Astrocyte of the hippocampus (primary cell): ENCODE results near the gene FOSL1.
A peak's percentile ranks its signal among the peaks of the same experiment; 100 is the strongest.

Experiments used
- DNase-seq: peaks from one replicate; pipeline ENCODE4 v3.0.0; 2011; ENCODE audit warnings: low read depth, low spot score

Gene FOSL1

DNA sequence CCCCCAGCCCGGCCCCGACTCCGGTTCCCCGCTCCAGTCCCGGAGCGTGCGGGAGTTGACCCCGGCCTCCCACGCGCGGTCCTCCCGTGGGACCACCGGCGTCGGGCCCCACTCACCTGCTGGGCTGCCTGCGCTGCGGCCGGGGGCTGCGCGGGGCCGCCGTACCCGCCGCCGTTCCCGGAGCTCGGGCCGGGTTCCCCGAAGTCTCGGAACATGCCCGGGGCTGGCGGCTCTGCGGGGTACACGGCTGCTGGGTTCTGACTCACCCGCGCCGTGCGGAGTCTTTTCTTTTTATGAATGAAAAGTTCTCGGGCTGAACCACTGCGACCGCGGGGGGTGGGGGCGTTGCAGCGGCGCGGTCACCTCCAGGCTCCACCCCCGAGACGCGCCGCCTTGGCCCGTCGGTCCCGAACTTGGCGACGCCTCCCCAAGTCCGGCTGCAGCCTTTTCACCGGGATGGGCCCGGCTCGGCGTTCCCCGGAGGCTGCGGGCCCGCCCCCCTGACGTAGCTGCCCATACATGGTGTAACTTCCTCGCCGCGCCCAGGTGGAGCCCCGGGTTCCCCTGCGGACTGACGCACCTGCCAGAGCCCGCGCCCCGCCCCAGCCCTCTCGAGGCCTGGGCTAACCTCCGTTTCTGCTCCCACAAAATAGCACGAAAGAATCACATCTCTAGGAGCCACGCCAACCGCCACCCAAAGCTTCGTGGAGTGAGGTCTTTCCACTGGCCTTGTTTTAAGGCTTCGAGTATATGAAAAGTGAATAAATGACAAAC lies at the start of gene FOSL1:
FOSL1 (minus strand) TSS at position 264 of the 774 bp plus-strand sequence; CDS start at position 215, 49 bp downstream.
- peak; percentile 98 for DNase-seq

DNA sequence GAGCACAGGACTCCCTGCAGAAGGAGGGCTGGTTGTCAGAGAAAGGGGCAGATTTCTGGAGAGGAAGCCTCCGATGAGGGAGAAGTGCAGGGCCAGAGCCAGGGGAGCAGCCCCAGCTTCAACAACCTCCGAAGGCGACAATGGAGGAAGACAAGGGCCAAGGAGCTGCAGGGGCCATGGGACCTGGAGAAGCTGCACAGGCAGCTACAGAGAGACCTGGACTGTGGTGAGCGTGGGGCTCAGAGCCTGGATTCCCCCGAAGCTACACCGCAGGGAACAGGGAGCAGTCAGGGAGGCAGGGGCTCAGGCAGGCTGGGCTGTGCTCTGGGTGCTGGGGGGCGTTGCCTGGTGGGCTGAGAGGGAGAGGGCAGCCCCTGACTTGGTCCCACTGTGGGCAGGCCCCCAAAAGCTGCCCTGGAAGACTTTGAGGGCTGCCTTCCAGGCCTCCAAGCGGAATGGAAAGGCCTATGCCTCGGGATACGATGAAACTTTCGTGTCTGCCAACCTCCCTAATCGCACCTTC lies 47.5 kb upstream of the FOSL1 start:
- DNase-seq: no peak

DNA sequence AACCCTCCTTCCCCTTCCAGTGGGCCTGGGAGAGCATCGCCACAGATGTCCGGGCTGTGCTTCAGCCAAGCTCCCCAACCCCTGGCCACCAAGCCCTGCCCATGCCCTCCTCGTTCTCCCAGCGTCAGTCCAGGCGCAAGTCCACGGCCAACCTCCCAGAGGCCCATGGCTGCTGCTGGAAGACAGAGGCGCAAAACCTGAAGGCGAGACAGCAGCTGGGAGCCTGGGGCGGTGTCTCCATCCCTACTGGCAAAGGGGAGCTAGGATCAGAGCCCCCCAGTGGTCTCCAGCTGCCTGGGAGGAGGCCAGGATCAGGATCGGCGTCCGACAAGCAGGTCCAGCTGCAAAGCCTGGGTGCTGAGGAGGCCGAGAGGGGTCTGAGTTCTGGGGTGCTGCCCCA lies 46.9 kb upstream of the FOSL1 start:
- DNase-seq: no peak

DNA sequence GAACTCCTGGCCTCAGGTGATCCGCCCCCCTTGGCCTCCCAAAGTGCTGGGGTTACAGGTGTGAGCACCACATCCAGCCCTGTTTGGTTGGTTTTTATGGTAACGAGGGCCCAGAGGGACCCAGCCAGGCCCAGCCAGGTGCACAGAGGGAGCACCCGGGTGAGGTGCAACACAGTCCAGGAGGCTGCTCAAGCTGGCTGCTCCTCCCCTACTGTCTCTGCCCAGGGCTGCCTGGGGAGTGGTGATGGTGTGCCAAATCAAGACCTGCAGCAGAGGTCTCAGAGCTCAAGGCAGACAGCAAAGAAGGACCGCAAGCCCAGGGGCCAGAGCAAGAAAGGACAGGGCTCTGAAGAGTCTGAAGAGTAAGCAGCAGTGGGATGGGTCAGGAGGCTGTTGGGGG lies 46.5 kb upstream of the FOSL1 start:
- DNase-seq: no peak

DNA sequence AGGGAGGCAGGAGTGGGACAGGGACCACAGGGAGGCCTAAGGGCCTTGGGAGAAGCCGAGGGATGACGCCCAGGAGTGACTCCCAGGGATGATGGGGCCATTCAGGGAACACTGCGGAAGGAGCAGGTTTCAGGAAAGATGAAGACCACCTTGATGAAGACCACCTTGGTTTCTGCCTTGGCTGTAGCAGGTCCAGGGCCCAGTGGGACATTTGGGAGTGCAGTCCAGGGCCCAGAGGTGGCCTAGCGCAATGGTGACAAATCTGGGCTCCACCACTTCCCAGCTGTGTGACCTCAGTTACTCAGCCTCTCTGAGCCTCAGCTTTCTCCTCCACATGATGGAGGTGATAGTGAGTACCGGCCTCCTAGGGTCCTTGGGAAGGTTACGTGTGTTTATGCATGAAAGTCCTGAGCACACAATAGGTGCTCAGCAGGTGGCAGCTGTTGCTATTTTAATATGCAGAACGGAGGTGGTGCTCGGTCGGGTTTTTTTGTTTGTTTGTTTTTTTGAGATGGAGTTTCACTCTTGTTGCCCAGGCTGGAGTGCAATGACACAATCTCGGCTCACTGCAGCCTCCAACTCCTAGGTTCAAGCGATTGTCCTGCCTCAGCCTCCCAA lies 45.9 kb upstream of the FOSL1 start:
- DNase-seq: no peak

DNA sequence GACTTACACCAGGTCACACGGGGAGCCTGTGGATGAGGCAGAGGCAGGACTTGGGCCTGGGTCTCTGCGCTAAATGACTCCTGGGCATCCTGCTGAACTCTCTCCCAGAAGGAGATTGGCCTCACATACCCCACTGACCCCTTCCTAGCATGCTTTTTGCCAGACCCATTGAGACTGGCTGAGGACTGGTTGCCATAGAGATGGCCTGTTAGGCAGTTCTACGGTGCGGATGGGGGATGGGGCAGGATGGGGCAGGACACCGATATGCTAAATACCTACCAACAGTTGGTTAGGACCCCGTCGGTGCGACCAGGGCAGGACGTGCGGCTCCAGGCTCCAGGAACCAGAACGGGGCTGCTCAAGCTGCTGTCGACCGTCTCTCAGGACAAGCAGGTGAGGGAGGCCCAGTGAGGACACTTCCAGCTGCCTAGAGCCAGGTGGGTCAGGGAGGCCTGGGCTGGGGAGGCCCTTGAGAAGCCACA lies 45.3 kb upstream of the FOSL1 start, which contains the start of gene TSGA10IP:
TSGA10IP (plus strand) TSS at position 51 of the 482 bp plus-strand sequence; CDS start at position 247, 196 bp downstream.
- DNase-seq: no peak

DNA sequence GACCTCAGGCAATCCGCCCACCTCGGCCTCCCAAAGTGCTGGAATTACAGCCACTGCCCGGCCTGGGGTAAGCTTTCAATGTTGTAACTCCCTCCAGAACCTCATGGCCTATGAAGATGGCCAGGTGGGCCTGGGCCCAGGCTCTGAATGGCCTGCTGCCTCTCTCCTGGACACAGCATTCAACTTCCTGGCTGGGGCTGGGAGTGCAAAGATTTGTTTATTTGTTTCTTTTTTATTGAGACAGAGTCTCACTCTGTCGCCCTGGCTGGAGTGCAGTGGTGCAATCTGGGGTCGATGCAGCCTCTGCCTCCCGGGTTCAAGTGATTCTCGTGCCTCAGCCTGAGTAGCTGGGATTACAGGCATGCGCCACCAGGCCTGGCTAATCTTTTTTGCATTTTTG lies 44.6 kb upstream of the FOSL1 start:
- no peak for DNase-seq

DNA sequence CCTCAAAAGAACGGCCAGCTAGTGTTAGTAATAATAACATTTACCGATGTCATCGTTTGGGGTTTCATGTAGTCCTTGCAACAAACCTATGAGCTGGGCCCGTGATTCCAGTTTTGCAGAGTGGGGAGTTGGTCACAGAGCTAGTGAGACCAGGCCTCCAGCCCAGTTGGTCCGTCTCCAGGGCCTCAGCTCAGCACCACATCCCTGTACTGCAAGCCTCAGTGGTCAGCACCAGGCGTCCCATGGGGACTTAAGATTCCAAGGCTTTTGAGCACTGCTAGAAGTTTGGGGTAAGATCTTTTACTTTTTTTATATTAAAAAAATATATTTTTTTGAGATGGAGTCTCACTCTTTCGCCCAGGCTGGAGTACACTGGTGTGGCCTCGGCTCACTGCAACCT lies 44.0 kb upstream of the FOSL1 start:
- DNase-seq: no peak

DNA sequence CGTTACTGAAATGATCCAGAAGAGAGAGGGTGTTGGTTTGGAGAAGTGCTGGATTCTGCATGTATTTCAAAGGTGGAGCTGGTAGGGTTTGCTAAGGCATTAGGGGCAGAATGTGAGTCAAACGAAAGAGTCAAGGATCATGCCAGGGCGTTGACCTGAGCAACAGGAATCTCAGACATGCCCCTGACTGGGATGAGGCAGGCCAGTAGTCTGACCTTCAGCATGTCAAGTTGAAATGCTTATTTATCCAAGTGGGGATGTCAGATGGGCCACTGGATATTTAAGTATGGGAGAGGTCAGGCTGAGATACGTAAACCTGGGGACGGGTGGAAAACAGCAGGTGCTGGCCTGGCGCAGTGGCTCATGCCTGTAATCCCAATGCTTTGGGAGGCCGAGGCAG lies 42.3 kb upstream of the FOSL1 start:
- no peak for DNase-seq

DNA sequence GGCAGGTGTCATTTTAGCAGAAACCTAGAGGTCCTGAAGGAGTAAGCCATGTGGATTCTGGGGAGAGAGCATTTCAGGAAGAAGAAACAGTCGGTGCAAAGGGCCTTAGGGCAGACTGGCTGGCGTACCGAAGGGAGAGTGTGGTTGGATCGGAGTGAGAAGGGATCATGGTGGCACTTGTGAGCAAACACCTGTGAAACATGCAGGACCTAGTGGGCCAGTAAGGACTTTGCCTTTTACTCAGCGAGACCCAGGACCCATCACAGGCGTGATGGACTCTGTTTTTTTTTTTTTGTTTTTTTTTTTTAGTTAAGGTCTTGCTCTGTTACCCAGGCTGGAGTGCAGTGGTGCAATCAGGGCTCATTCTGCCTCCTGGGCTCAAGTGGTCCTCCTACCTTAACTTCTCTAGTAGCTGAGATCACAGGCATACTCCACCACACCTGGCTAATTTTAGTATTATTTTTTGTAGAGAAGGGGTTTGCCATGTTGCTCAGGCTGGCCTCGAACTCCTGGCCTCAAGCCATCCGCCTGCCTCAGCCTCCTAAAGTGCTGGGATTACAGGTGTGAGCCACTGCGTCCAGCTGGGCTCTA lies 41.6 kb upstream of the FOSL1 start:
- DNase-seq: no peak

DNA sequence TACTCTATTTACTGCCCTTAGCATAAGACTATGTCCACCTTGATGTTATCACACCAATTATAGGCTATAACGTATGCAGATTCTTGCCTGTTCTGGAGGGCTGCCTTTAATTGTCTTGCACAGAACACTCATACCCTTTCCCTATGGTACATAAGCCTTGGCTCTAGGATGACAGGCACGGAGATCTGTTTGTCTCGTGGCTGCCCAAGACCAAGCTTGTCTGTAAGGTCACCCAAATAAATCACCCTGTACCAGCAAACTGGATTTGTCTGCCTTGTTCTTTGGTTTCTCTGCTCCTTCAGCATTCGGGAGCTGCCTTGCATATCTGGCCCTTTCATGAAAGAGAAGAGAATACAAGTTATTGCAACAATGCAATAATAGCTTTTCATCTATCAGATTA lies 37.6 kb upstream of the FOSL1 start:
- DNase-seq: no peak

DNA sequence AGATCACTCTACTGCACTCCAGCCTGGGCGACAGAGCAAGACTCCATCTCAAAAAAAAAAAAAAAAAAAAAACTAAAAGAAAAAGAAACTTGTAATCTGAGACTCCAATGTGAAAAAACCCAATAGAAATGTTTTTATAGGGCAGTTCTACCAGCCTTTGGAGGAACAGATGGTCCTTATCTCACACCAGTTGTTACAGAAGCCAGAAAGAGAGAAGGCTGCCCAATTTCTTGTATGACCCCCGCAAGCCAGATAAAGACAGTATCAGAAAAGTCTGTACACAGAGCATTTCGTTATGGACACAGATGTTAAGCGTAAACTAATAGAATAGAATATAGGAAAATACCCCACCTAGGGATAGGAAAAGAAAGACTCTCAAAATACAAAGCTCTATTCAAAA lies 33.8 kb upstream of the FOSL1 start:
- DNase-seq: no peak

DNA sequence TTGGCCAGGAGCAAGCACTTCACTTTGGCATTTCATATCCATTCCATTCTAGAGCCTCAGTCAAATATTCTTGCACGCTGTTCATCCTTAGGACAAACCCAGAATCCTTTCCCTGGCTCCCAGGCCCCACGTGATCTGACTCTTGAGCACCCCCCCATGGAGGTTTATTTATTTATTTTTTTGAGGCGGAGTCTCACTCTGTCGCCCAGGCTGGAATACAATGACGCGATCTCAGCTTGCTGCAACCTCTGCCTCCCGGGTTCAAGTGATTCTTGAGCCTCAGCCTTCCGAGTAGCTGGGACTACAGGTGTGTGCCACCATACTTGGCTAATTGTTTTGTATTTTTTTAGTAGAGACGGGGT lies 32.4 kb upstream of the FOSL1 start:
- DNase-seq: peak; percentile 18

DNA sequence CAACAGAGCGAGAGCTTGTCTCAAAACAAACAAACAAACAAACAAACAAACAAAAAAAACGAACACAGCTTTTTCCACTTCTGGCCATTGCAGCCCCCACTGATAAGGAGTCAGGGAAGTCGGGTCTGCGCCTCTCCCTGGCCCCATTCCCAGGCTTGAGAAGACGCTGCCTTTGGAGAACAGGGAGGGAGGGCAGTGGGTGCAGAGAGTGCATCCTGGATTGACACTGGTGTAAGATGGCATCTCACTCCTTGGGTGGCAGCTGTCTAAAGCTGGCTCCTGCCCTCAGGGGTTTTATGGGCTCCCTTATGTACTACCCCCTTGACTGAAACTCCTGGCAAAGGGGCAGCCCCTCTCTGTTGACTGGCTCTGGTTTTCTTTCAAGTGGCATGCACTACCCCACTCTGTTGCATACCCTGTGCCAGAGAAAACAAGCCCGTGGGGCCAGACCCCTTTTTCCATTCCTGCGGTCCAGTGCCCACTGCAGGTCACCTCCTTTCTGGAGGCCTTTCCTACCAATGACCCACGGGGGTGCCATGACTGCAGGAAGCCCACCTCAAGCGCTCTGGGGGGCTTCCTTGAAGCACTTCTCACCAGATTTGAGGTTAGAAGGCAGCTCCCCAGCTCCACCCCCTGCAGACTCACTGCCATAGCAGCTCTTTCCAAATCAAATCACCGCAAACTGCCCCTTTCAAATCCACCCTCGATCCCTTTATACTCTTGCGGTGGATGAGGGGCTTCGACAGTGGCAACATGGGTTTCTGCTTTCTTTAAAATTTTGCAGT lies 31.8 kb upstream of the FOSL1 start:
- no peak for DNase-seq

DNA sequence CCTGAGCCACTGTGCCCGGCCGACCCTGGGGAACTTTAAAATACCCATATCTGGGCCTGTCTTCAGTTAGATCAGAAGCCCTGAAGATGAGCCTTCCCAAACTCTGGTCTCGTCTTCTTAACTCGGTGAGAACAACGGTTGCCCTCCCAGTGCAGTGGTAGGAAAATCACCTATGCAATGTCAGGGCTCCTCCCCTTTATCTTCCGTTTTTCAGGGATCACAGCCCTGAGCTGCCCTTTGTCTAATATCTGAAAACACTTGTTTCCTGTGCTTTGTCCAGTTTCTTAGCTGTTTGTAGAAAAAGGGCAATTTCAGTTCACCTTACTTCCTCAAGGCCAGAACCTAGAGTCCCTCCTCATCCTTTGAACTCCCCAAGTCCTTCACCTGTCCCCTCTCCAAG lies 28.5 kb upstream of the FOSL1 start:
- DNase-seq: no peak

DNA sequence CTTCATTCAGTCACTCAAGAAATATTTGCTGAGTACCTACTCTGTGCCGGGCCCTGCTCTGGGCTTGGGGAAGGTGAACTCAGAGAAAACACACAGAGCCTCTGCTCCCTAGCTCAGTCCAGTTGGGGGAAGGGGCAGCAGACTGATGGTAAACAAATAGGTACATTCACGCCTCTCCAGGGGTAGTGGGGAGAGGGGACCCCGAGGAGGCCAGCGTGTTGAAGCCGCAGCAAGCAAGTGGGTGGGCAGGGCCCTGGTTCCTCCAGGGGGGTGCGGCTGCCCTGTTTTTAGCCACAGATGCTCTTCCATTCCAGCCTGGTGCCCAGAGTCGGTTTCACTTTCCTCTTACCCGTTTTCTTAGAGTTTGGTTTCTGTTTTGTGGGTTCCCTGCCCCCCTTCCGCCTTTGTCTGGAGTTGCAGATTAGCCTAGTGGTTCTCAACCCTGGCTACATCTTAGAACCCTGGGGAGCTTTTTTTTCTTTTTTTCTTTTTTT lies 27.8 kb upstream of the FOSL1 start:
- DNase-seq: peak; percentile 39

DNA sequence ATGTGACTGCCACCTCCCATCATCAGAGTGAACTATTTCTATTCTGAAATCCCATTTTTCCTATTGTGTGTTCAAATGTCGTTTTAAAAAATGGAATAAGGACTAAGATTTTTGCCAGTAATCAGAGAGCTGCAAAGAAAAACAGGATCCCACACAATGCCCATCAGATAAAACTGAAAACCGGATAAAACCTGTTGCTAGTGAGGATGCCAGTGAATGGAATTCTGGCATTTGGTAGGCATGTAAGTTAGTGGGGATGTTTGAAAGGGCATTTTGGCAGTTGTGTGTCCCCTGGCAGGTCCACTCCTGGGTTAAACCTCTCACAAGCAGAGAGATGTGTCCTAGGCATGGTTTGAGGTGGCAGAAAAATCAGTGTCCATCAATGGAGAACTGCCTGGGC lies 25.2 kb upstream of the FOSL1 start:
- no peak for DNase-seq

DNA sequence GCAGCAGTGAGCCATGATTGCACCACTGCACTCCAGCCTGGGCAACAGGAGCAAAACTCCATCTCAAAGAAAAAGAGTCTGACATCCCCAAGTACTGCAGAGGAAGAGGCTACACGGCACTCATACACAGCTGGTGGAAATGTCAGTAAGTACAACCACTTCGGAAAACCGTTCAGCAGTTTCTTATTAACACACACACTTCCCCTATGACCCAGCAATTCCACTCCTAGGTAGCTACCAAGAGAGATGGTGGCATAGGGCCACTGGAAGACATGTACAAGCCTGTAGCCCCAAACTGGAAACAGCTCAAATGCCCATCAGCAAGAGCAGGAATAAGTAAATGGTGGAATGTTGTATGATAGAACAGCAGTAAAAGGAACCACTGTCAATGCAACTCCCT lies 22.4 kb upstream of the FOSL1 start:
- no peak for DNase-seq

DNA sequence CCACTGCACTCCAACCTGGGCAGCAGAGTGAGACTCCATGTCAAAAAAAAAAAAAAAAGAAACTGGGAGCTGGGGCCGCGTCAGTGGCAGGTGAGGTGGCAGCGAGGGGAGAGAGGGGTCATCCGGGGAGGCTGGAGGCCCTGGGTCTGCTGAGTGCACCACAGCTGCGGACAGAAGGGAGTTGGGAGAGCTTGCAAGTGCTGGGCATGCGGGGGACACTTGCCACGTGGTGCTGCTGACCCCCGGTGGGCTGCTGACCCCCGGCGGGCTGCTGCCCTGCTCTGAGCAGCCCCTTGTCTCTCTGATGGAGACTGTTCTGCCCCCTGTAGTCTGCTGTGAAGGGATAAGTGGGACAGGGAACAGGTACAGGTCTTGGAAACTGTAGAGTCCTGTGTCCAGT lies 21.7 kb upstream of the FOSL1 start:
- no peak for DNase-seq

DNA sequence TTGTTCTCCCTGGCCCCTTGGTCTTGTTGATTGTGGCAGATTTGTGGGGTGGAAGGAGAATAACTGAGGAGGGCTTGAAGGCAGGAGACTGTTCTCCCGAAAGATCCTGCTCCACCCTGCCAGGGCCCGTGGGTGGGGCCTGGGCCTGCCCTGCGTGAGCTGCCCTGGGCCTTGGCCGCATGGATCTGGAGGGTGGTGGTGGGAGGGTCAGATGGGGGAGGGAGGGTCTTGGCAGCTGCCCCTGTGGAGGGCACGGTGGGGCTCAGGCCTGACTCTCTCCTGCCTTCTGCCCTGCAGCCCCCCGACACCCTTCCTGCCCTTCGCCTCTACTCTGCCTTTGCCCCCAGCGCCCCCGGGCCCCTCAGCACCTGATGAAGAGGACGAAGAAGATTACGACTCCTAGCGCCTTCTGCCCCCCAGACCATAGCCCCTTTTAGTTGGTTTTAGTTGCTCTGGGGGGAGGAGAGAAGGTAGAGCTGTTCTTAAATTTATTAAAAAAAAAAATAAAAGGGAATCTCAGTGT lies 20.9 kb upstream of the FOSL1 start:
- no peak for DNase-seq

DNA sequence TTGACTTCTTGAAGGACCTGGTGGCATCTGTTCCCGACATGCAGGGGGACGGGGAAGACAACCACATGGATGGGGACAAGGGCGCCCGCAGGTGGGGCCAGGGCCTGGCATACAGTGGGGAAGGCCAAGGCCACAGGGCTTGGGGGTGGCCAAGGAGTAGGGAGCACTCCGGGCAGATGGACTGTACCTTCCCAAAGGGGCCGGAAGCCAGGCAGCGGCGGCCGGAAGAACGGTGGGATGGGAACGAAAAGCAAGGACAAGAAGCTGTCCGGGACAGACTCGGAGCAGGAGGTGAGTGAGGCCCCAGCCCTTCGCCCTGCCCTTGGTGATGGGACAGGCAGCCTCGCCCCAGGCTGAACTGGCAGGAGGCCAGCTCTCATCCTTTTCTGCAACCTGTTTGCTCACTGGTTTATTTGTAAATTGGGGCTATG lies 20.2 kb upstream of the FOSL1 start:
- no peak for DNase-seq
